HepG2 (cell line): Measurements from ENCODE around the gene RABEP1. TPM values are rescaled to one million over a fixed set of nuclear protein-coding genes. Genes with fewer than 3 reads are reported as not detected.
A peak's percentile ranks its signal among the peaks of the same experiment; 100 is the strongest.

Source experiments
- ESRRA ChIP-seq: sonication (generic); formaldehyde crosslinking; IDR thresholded peaks from 2 replicates; pipeline ENCODE4 v1.5.1; 2020; ENCODE audit warnings: mild to moderate bottlenecking, low read depth, missing genetic modification reagents
- HIVEP1 ChIP-seq: sonication (generic); formaldehyde crosslinking; IDR thresholded peaks from 2 replicates; pipeline ENCODE4 v1.4.0; 2020; ENCODE audit warnings: mild to moderate bottlenecking, missing genetic modification reagents
- ISL2 ChIP-seq: sonication (generic); formaldehyde crosslinking; IDR thresholded peaks from 2 replicates; pipeline ENCODE4 v1.5.0; 2020; ENCODE audit warnings: missing genetic modification reagents
- KDM5A ChIP-seq: fragments of 200-600 bp; sonication (generic); IDR thresholded peaks from 2 replicates; pipeline ENCODE4 v1.7.0; 2018; ENCODE audit warnings: antibody characterized with exemption, mild to moderate bottlenecking, low read length, borderline replicate concordance
- KLF15 ChIP-seq: sonication (generic); formaldehyde crosslinking; IDR thresholded peaks from 2 replicates; pipeline ENCODE4 v1.8.1; 2023; ENCODE audit warnings: borderline replicate concordance, mild to moderate bottlenecking, inconsistent platforms, missing genetic modification reagents, mixed read lengths
- KLF16 ChIP-seq, 2 experiments: sonication (generic) in 1 of 2; formaldehyde crosslinking in 1 of 2; IDR thresholded peaks; 2 replicates each; pipeline versions ENCODE4 v1.6.1 to v1.8.0; 2016 to 2023; ENCODE audit warnings: missing genetic modification reagents in 2 of 2, missing compliant biosample characterization in 1 of 2
- MED8 ChIP-seq: sonication (generic); formaldehyde crosslinking; IDR thresholded peaks from 2 replicates; pipeline ENCODE4 v1.8.1; 2023; ENCODE audit warnings: mild to moderate bottlenecking, missing genetic modification reagents; ENCODE audit not compliant: insufficient replicate concordance
- MXI1 ChIP-seq: IDR thresholded peaks from 3 replicates; pipeline ENCODE4 v1.6.1; 2012; ENCODE audit warnings: low read depth, low read length, inconsistent platforms, borderline replicate concordance
- PAX8 ChIP-seq: sonication (generic); formaldehyde crosslinking; IDR thresholded peaks from 2 replicates; pipeline ENCODE4 v1.8.0; 2022; ENCODE audit warnings: mild to moderate bottlenecking, missing genetic modification reagents, borderline replicate concordance
- PRPF4 ChIP-seq: fragments of 200-400 bp; formaldehyde crosslinking; IDR thresholded peaks from 2 replicates; pipeline ENCODE4 v1.6.1; 2016; ENCODE audit warnings: low read length, low read depth; ENCODE audit not compliant: poor library complexity, severe bottlenecking
- RBFOX2 ChIP-seq: fragments of 200-400 bp; formaldehyde crosslinking; IDR thresholded peaks from 2 replicates; pipeline ENCODE4 v1.6.1; 2017; ENCODE audit warnings: low read depth, mild to moderate bottlenecking, low read length
- ZBTB7B ChIP-seq: sonication (generic); formaldehyde crosslinking; IDR thresholded peaks from 2 replicates; pipeline ENCODE4 v1.4.0; 2020; ENCODE audit warnings: missing genetic modification reagents
- ZNF3 ChIP-seq: IDR thresholded peaks from 2 replicates; pipeline ENCODE4 v1.7.0; 2017; ENCODE audit warnings: inconsistent platforms
- ZNF543 ChIP-seq: sonication (generic); formaldehyde crosslinking; IDR thresholded peaks from 2 replicates; pipeline ENCODE4 v1.4.0; 2020; ENCODE audit warnings: mild to moderate bottlenecking, missing genetic modification reagents
- ZNF7 ChIP-seq: IDR thresholded peaks from 2 replicates; pipeline ENCODE4 v1.6.1; 2016; ENCODE audit warnings: missing biosample characterization, missing genetic modification reagents
- polyA plus RNA-seq, 8 experiments: library from polyadenylated mRNA; depleted of rRNA in 3 of 8; stranded (reverse) in 7 of 8; unstranded in 1 of 8; fragments of >200 nt; fragmentation: Illumina TruSeq in 4 of 8; extraction: Trizol in 4 of 8; gene quantifications; 2 replicates each; pipeline versions ENCODE4 v1.2.1 to v1.2.3, GENCODE V29; 2011 to 2016; ENCODE audit warnings: low read depth in 4 of 8, missing spikeins in 1 of 8, mixed read lengths in 1 of 8; ENCODE audit not compliant: insufficient read depth in 1 of 8
- total RNA-seq, 5 experiments: library from RNA; depleted of rRNA; stranded (reverse); fragments of >200 nt; fragmentation: Illumina TruSeq; extraction: Trizol; gene quantifications; 2 replicates each; pipeline ENCODE4 v1.2.3, GENCODE V29; 2016; ENCODE audit warnings: low read depth in 1 of 5
- TF ChIP-seq, protein P1 (sequence below): sonication (generic); formaldehyde crosslinking; IDR thresholded peaks from 2 replicates; pipeline ENCODE4 v1.4.0; 2020; ENCODE audit warnings: mild to moderate bottlenecking, missing genetic modification reagents, borderline replicate concordance
- TF ChIP-seq, protein P2 (sequence below): sonication (generic); formaldehyde crosslinking; IDR thresholded peaks from 2 replicates; pipeline ENCODE4 v1.4.0; 2020; ENCODE audit warnings: missing genetic modification reagents, borderline replicate concordance
- TF ChIP-seq, protein P3 (sequence below): IDR thresholded peaks from 2 replicates; pipeline ENCODE4 v1.4.0; 2020; ENCODE audit warnings: mild to moderate bottlenecking, missing genetic modification reagents
- TF ChIP-seq, protein P4 (sequence below): sonication (generic); formaldehyde crosslinking; IDR thresholded peaks from 2 replicates; pipeline ENCODE4 v1.5.0; 2020; ENCODE audit warnings: missing genetic modification reagents

Gene RABEP1
- total and polyA plus RNA-seq, 2 of the 13 experiments (the other 11 are each of a cell fraction or from before 2014, with no cell fraction given): 13.7 to 41.5 TPM

DNA sequence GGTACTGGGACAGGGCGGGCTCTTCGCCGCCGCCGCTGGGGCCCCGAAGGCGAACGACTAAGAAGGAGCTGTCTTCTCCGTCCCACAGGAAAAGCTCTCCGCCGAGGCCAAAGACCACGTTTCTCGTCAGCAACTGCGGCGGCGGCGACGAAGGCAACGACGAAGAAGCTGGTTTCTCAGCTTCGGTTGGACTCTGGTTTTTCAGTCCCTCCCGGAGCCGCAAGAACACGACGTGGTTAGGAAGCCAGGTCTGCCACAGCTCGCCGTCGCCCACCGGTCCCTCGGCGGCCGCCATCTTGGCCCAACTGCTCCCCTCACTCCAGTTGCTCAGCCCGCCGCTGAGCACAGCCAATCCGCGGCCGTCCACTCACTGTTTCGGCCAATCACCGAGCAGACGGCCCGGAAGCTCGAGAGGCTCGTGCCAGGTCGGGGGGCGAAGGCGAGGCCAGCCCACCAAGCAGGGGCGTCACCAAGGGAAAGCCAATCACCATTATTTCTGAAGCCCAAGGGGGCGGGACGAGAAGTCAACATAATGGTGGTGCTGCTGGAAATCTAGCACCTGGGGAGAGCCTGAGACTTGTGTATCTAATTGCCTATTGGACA lies 137.4 kb downstream of the RABEP1 start, which contains the start of gene NUP88 (continued):
- TF ChIP-seq, protein P1, sequence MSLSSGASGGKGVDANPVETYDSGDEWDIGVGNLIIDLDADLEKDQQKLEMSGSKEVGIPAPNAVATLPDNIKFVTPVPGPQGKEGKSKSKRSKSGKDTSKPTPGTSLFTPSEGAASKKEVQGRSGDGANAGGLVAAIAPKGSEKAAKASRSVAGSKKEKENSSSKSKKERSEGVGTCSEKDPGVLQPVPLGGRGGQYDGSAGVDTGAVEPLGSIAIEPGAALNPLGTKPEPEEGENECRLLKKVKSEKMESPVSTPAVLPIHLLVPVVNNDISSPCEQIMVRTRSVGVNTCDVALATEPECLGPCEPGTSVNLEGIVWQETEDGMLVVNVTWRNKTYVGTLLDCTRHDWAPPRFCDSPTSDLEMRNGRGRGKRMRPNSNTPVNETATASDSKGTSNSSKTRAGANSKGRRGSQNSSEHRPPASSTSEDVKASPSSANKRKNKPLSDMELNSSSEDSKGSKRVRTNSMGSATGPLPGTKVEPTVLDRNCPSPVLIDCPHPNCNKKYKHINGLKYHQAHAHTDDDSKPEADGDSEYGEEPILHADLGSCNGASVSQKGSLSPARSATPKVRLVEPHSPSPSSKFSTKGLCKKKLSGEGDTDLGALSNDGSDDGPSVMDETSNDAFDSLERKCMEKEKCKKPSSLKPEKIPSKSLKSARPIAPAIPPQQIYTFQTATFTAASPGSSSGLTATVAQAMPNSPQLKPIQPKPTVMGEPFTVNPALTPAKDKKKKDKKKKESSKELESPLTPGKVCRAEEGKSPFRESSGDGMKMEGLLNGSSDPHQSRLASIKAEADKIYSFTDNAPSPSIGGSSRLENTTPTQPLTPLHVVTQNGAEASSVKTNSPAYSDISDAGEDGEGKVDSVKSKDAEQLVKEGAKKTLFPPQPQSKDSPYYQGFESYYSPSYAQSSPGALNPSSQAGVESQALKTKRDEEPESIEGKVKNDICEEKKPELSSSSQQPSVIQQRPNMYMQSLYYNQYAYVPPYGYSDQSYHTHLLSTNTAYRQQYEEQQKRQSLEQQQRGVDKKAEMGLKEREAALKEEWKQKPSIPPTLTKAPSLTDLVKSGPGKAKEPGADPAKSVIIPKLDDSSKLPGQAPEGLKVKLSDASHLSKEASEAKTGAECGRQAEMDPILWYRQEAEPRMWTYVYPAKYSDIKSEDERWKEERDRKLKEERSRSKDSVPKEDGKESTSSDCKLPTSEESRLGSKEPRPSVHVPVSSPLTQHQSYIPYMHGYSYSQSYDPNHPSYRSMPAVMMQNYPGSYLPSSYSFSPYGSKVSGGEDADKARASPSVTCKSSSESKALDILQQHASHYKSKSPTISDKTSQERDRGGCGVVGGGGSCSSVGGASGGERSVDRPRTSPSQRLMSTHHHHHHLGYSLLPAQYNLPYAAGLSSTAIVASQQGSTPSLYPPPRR: peak; percentile 21; the same call in 1 of the 2 replicates
- no peak for TF ChIP-seq ZNF7 (CRISPR knock-in tag)
- peak; percentile 85 for TF ChIP-seq KDM5A
- TF ChIP-seq PRPF4: no peak
- TF ChIP-seq MED8: no peak
- TF ChIP-seq, protein P2, sequence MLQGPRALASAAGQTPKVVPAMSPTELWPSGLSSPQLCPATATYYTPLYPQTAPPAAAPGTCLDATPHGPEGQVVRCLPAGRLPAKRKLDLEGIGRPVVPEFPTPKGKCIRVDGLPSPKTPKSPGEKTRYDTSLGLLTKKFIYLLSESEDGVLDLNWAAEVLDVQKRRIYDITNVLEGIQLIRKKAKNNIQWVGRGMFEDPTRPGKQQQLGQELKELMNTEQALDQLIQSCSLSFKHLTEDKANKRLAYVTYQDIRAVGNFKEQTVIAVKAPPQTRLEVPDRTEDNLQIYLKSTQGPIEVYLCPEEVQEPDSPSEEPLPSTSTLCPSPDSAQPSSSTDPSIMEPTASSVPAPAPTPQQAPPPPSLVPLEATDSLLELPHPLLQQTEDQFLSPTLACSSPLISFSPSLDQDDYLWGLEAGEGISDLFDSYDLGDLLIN (CRISPR knock-in tag): peak; percentile 42; the same call in 1 of the 2 replicates
- TF ChIP-seq ZBTB7B (CRISPR knock-in tag): peak; percentile 63; the same call in 1 of the 2 replicates
- no peak; the same call in 2 of the 3 replicates for TF ChIP-seq MXI1
- no peak for TF ChIP-seq ZNF3 (CRISPR knock-in tag)
- TF ChIP-seq RBFOX2: peak; percentile 93
- TF ChIP-seq, protein P3, sequence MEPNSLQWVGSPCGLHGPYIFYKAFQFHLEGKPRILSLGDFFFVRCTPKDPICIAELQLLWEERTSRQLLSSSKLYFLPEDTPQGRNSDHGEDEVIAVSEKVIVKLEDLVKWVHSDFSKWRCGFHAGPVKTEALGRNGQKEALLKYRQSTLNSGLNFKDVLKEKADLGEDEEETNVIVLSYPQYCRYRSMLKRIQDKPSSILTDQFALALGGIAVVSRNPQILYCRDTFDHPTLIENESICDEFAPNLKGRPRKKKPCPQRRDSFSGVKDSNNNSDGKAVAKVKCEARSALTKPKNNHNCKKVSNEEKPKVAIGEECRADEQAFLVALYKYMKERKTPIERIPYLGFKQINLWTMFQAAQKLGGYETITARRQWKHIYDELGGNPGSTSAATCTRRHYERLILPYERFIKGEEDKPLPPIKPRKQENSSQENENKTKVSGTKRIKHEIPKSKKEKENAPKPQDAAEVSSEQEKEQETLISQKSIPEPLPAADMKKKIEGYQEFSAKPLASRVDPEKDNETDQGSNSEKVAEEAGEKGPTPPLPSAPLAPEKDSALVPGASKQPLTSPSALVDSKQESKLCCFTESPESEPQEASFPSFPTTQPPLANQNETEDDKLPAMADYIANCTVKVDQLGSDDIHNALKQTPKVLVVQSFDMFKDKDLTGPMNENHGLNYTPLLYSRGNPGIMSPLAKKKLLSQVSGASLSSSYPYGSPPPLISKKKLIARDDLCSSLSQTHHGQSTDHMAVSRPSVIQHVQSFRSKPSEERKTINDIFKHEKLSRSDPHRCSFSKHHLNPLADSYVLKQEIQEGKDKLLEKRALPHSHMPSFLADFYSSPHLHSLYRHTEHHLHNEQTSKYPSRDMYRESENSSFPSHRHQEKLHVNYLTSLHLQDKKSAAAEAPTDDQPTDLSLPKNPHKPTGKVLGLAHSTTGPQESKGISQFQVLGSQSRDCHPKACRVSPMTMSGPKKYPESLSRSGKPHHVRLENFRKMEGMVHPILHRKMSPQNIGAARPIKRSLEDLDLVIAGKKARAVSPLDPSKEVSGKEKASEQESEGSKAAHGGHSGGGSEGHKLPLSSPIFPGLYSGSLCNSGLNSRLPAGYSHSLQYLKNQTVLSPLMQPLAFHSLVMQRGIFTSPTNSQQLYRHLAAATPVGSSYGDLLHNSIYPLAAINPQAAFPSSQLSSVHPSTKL (CRISPR knock-in tag): peak; percentile 15; the same call in 1 of the 2 replicates
- TF ChIP-seq PAX8: no peak
- TF ChIP-seq KLF16 (CRISPR knock-in tag; IDR thresholded peaks at IDR 0.05): no peak
- no peak for TF ChIP-seq KLF15 (CRISPR knock-in tag)
- no peak for TF ChIP-seq ZNF543 (CRISPR knock-in tag)
- no peak for TF ChIP-seq HIVEP1 (CRISPR knock-in tag)
- TF ChIP-seq ESRRA (CRISPR knock-in tag): no peak
- TF ChIP-seq, protein P4, sequence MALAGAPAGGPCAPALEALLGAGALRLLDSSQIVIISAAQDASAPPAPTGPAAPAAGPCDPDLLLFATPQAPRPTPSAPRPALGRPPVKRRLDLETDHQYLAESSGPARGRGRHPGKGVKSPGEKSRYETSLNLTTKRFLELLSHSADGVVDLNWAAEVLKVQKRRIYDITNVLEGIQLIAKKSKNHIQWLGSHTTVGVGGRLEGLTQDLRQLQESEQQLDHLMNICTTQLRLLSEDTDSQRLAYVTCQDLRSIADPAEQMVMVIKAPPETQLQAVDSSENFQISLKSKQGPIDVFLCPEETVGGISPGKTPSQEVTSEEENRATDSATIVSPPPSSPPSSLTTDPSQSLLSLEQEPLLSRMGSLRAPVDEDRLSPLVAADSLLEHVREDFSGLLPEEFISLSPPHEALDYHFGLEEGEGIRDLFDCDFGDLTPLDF: peak; percentile 28; the same call in 1 of the 2 replicates
- TF ChIP-seq ISL2 (CRISPR knock-in tag): no peak
